T-cell (primary cell): ENCODE data around the gene SSR4. TPM values are rescaled to one million over a fixed set of nuclear protein-coding genes. Genes with fewer than 3 reads are reported as not detected.

Experiments
- ATAC-seq, 4 experiments: fragments of 200-7000 bp in 3 of 4; fragments of 150-1000 bp in 1 of 4; cut with Tn5 transposase; replicated peaks in 1 of 4; 1 replicate in 3 of 4; 2 replicates in 1 of 4; pipeline ENCODE4 v1.10.0; 2021; ENCODE audit warnings: moderate library complexity in 3 of 4, mild to moderate bottlenecking in 2 of 4, moderate number of reproducible peaks in 1 of 4
- CTCF ChIA-PET, 2 donors: fragments of 300-600 bp; sonication (Branson Sonifier 250); formaldehyde crosslinking; loops; one replicate each; lab custom pipeline; 2022; ENCODE audit warnings: antibody characterized with exemption in 2 of 2; lab: Charles Lee
- POLR2A ChIA-PET, 2 donors: fragments of 300-600 bp; sonication (Branson Sonifier 250); formaldehyde crosslinking; loops; one replicate each; lab custom pipeline; 2022; ENCODE audit warnings: antibody characterized with exemption in 2 of 2; lab: Charles Lee
- DNase-seq, 35 experiments: peaks; one replicate each; pipeline versions ENCODE4 v3.0.0 to v3.0.0-alpha.2; 2013 to 2023
- H3K27ac ChIP-seq: one replicate; pipeline ENCODE4 v1.5.1; 2013; ENCODE audit warnings: low read length
- H3K27me3 ChIP-seq, 2 experiments: replicated peaks in 1 of 2; 1 replicate in 1 of 2; 2 replicates in 1 of 2; pipeline versions ENCODE4 v1.6.1 to v1.7.0; 2013; ENCODE audit warnings: low read length in 1 of 2, mixed read lengths in 1 of 2; ENCODE audit not compliant: control insufficient read depth in 2 of 2, insufficient read depth in 2 of 2; ENCODE audit errors: extremely low read depth in 1 of 2
- H3K36me3 ChIP-seq, 2 donors: 1 replicate in 1 of 2; 2 replicates in 1 of 2; pipeline versions ENCODE4 v1.6.1 to v1.7.0; 2013; ENCODE audit warnings: low read length in 1 of 2; ENCODE audit not compliant: control insufficient read depth in 2 of 2, insufficient read depth in 1 of 2; ENCODE audit errors: extremely low read depth in 1 of 2
- H3K4me1 ChIP-seq, 2 experiments: 1 replicate in 1 of 2; 2 replicates in 1 of 2; pipeline versions ENCODE4 v1.6.1 to v1.7.0; 2013; ENCODE audit warnings: low read length in 2 of 2, mixed read lengths in 1 of 2; ENCODE audit not compliant: insufficient read depth in 2 of 2, control insufficient read depth in 1 of 2; ENCODE audit errors: extremely low read depth in 1 of 2
- H3K4me3 ChIP-seq, 2 donors: 1 replicate in 1 of 2; 2 replicates in 1 of 2; pipeline versions ENCODE4 v1.5.1 to v1.7.0; 2013; ENCODE audit warnings: mild to moderate bottlenecking in 2 of 2, low read length in 1 of 2, moderate library complexity in 1 of 2; ENCODE audit not compliant: control insufficient read depth in 1 of 2; ENCODE audit errors: extremely low read depth in 1 of 2
- H3K9me3 ChIP-seq: 2 replicates; pipeline ENCODE4 v1.7.0; 2013
- H3K27ac Mint-ChIP-seq, 2 donors: one replicate each; pipeline ENCODE4 v1.8.0; 2020 to 2021; ENCODE audit warnings: mild to moderate bottlenecking in 2 of 2, mixed read lengths in 2 of 2
- H3K27me3 Mint-ChIP-seq, 2 donors: one replicate each; pipeline ENCODE4 v1.8.0; 2021 to 2022; ENCODE audit warnings: mixed read lengths in 2 of 2
- H3K36me3 Mint-ChIP-seq: one replicate; pipeline ENCODE4 v1.8.0; 2021; ENCODE audit warnings: mixed read lengths
- H3K4me1 Mint-ChIP-seq, 3 donors: one replicate each; pipeline ENCODE4 v1.8.0; 2020 to 2022; ENCODE audit warnings: mixed read lengths in 3 of 3, mild to moderate bottlenecking in 1 of 3
- H3K4me3 Mint-ChIP-seq, 3 donors: one replicate each; pipeline ENCODE4 v1.8.0; 2020 to 2022; ENCODE audit warnings: mild to moderate bottlenecking in 3 of 3, mixed read lengths in 3 of 3, moderate library complexity in 3 of 3
- H3K9me3 Mint-ChIP-seq, 3 donors: one replicate each; pipeline ENCODE4 v1.8.0; 2020 to 2022; ENCODE audit warnings: mixed read lengths in 3 of 3
- WGBS: methylation state at CpG from one replicate; pipeline ENCODE4 v1.1.5; 2013; ENCODE audit warnings: missing lambda C conversion rate; ENCODE audit not compliant: insufficient coverage; 5-methylcytosine and 5-hydroxymethylcytosine counted together
- total RNA-seq, 35 experiments: library from RNA in 6 of 35; stranded (reverse) in 6 of 35; fragments of 120-200 nt in 1 of 35; gene quantifications; one replicate each; pipeline versions ENCODE4 v1.2.1 to v1.2.4 and lab custom pipeline; 2013 to 2026

SSR4 gene
- total RNA-seq, 5 donors from 2014 or later (not counting 1 experiment from before 2014, with no cell fraction given): 179 to 221 (median 209) TPM

GRCh38 chrX:153781428-153782047 lies 12.9 kb upstream of the SSR4 start:
- peaks cover 7 to 13% of the 10 kb centered on the region in 2 donors for H3K36me3 ChIP-seq
- H3K27ac Mint-ChIP-seq: no peak overlapping the region
- no peak overlapping the region for H3K4me3 Mint-ChIP-seq
- no peak for ATAC-seq
- H3K4me1 Mint-ChIP-seq: peaks cover 3 to 7% (median 7%) of the 10 kb centered on the region in 3 donors
- H3K4me1 ChIP-seq: peaks cover 0 to 8% of the 10 kb centered on the region in 2 experiments
- H3K36me3 Mint-ChIP-seq: peaks cover 5% of the 10 kb centered on the region
- H3K27ac ChIP-seq: no peak overlapping the region
- POLR2A ChIA-PET: no interaction called here
- H3K9me3 ChIP-seq: no peaks in the 10 kb centered on the region
- H3K9me3 Mint-ChIP-seq: no peaks in the 10 kb centered on the region
- CTCF ChIA-PET: no interaction called here
- no peak overlapping the region for H3K4me3 ChIP-seq
- WGBS: 83% methylated on average over 8 of the region's 24 CpGs
- H3K27me3 ChIP-seq: peaks cover 0 to 33% of the 10 kb centered on the region in 2 experiments
- H3K27me3 Mint-ChIP-seq: peaks cover 7 to 8% of the 10 kb centered on the region in 2 donors
- DNase-seq: no peak

- Histone ChIP-seq H3K36me3 (peaks cover 7 to 19% of the 10 kb centered on the region in 2 donors), H3K27me3 (peaks cover 0 to 31% of the 10 kb centered on the region in 2 experiments), H3K9me3 (no peaks in the 10 kb centered on the region), H3K4me1 (peaks cover 0 to 8% of the 10 kb centered on the region in 2 experiments), H3K27ac (no peak overlapping the region), H3K4me3 (no peak overlapping the region)
- Mint-ChIP-seq H3K27ac (no peak overlapping the region), H3K4me3 (no peak overlapping the region), H3K4me1 (peaks cover 3 to 7% (median 7%) of the 10 kb centered on the region in 3 donors), H3K27me3 (peaks cover 7 to 8% of the 10 kb centered on the region in 2 donors), H3K36me3 (peaks cover 5% of the 10 kb centered on the region), H3K9me3 (no peaks in the 10 kb centered on the region)
- ChIA-PET POLR2A (no interaction called here), CTCF (no interaction called here)
- 82% methylated on average over 7 of the region's 11 CpGs for WGBS
- DNase-seq (no peak), ATAC-seq (no peak)
Measured at GRCh38 chrX:153782313-153782712, 12.2 kb upstream of the SSR4 start.

- ChIA-PET POLR2A (no interaction called here), CTCF (no interaction called here)
- Histone ChIP-seq H3K9me3 (no peaks in the 10 kb centered on the region), H3K4me3 (no peak overlapping the region), H3K27me3 (peaks cover 0 to 26% of the 10 kb centered on the region in 2 experiments), H3K4me1 (peaks cover 0 to 8% of the 10 kb centered on the region in 2 experiments), H3K36me3 (peaks cover 7 to 19% of the 10 kb centered on the region in 2 donors), H3K27ac (no peak overlapping the region)
- ATAC-seq: no peak
- Mint-ChIP-seq H3K4me3 (no peak overlapping the region), H3K36me3 (peaks cover 5% of the 10 kb centered on the region), H3K4me1 (peaks cover 3 to 7% (median 7%) of the 10 kb centered on the region in 3 donors), H3K27ac (no peak overlapping the region), H3K9me3 (no peaks in the 10 kb centered on the region), H3K27me3 (peaks cover 7 to 8% of the 10 kb centered on the region in 2 donors)
- DNase-seq: no peak
- 100% methylated on average over 1 of the region's 14 CpGs for WGBS
Measured at GRCh38 chrX:153782871-153783270, 11.6 kb upstream of the SSR4 start.

GRCh38 chrX:153783378-153784013 lies 11.0 kb upstream of the SSR4 start:
- ChIA-PET CTCF (no interaction called here), POLR2A (no interaction called here)
- Mint-ChIP-seq H3K9me3 (no peaks in the 10 kb centered on the region), H3K36me3 (peaks cover 5% of the 10 kb centered on the region), H3K27ac (no peak overlapping the region), H3K27me3 (peaks cover 7 to 8% of the 10 kb centered on the region in 2 donors), H3K4me1 (peaks cover 3 to 7% (median 7%) of the 10 kb centered on the region in 3 donors), H3K4me3 (no peak overlapping the region)
- Histone ChIP-seq H3K27me3 (peaks cover 0 to 20% of the 10 kb centered on the region in 2 experiments), H3K9me3 (no peaks in the 10 kb centered on the region), H3K27ac (no peak overlapping the region), H3K36me3 (peaks cover 7 to 20% of the 10 kb centered on the region in 2 donors), H3K4me1 (peaks cover 0 to 8% of the 10 kb centered on the region in 2 experiments), H3K4me3 (no peak overlapping the region)
- DNase-seq (no peak), ATAC-seq (no peak)
- 71% methylated on average over 12 of the region's 24 CpGs for WGBS

- DNase-seq (no peak), ATAC-seq (no peak)
- H3K36me3 ChIP-seq: peaks cover 7 to 24% of the 10 kb centered on the region in 2 donors
- H3K27ac ChIP-seq: no peak overlapping the region
- no peaks in the 10 kb centered on the region for H3K9me3 ChIP-seq
- POLR2A ChIA-PET: no interaction called here
- peaks cover 7 to 8% of the 10 kb centered on the region in 2 donors for H3K27me3 Mint-ChIP-seq
- no peak overlapping the region for H3K27ac Mint-ChIP-seq
- H3K4me1 Mint-ChIP-seq: peaks cover 3 to 7% (median 7%) of the 10 kb centered on the region in 3 donors
- CTCF ChIA-PET: no interaction called here
- no peak overlapping the region for H3K4me3 ChIP-seq
- peaks cover 0 to 17% of the 10 kb centered on the region in 2 experiments for H3K27me3 ChIP-seq
- H3K36me3 Mint-ChIP-seq: peaks cover 5% of the 10 kb centered on the region
- no peaks in the 10 kb centered on the region for H3K9me3 Mint-ChIP-seq
- H3K4me1 ChIP-seq: peaks cover 0 to 8% of the 10 kb centered on the region in 2 experiments
- H3K4me3 Mint-ChIP-seq: no peak overlapping the region
- WGBS: 90% methylated on average over 6 of the region's 27 CpGs
Measured at GRCh38 chrX:153784325-153784967, 10.0 kb upstream of the SSR4 start.

GRCh38 chrX:153786669-153787068 lies 7.8 kb upstream of the SSR4 start:
- no peak overlapping the region for H3K27ac ChIP-seq
- H3K4me1 ChIP-seq: peaks cover 0 to 5% of the 10 kb centered on the region in 2 experiments
- Mint-ChIP-seq H3K27ac (no peak overlapping the region), H3K9me3 (no peaks in the 10 kb centered on the region), H3K4me1 (peaks cover 0 to 6% (median 3%) of the 10 kb centered on the region in 3 donors), H3K4me3 (no peak overlapping the region), H3K27me3 (no peaks in the 10 kb centered on the region), H3K36me3 (peaks cover 5% of the 10 kb centered on the region)
- ATAC-seq (no peak), DNase-seq (no peak)
- H3K4me3 ChIP-seq: no peak overlapping the region
- POLR2A ChIA-PET: no interaction called here
- no CpG with 5 or more reads among the region's 15 CpGs for WGBS
- H3K27me3 ChIP-seq: no peaks in the 10 kb centered on the region
- H3K9me3 ChIP-seq: no peaks in the 10 kb centered on the region
- peaks cover 7 to 30% of the 10 kb centered on the region in 2 donors for H3K36me3 ChIP-seq
- CTCF ChIA-PET: interaction anchor here in 1 of 2 donors (0.5 kb wide), 1 partner anchor 111 kb away, joined by 6 read pairs; no protein-coding TSS in a partner anchor
